Colonic mucosa (tissue), 4 donors: ENCODE data around the gene MAP3K5. TPM values are rescaled to one million over a fixed set of nuclear protein-coding genes. Genes with fewer than 3 reads are reported as not detected.
"Not testable (repeated sequence)": the region's sequence is repeated elsewhere in the genome, so short reads cannot be mapped to it uniquely, and the experiment has no call there.

Experiments
- DNase-seq: peaks from one replicate; pipeline ENCODE4 v3.0.0-alpha.2; 2020
- H3K27ac ChIP-seq: fragments of 200-600 bp; one replicate; pipeline ENCODE4 v1.8.0; 2021
- H3K27me3 ChIP-seq: fragments of 200-600 bp; one replicate; pipeline ENCODE4 v1.8.0; 2021
- H3K36me3 ChIP-seq: fragments of 200-600 bp; one replicate; pipeline ENCODE4 v1.8.0; 2021
- H3K4me1 ChIP-seq: fragments of 200-600 bp; one replicate; pipeline ENCODE4 v1.8.0; 2021; ENCODE audit warnings: mild to moderate bottlenecking
- H3K4me3 ChIP-seq: fragments of 200-600 bp; one replicate; pipeline ENCODE4 v1.8.0; 2021
- H3K9ac ChIP-seq, 2 donors: one replicate each; pipeline ENCODE4 v1.7.0; 2013; ENCODE audit warnings: control low read depth in 2 of 2, low read depth in 2 of 2, low read length in 2 of 2
- H3K9me3 ChIP-seq: fragments of 200-600 bp; one replicate; pipeline ENCODE4 v1.8.0; 2021
- CTCF ChIP-seq: fragments of 200-600 bp; IDR thresholded peaks from one replicate; pipeline ENCODE4 v1.8.0; 2022; ENCODE audit warnings: antibody characterized with exemption, mild to moderate bottlenecking
- intact Hi-C: fragments of 100-400 bp; cut with DNase I; formaldehyde crosslinking; loops from one replicate; pipeline ENCODE4 v1.14.1; 2022
- total RNA-seq, 2 donors: library from RNA; stranded (reverse); fragmentation: NEBNext Ultra II Directional in 1 of 2; extraction: Animal tissue kit (Norgen Biotek cat#: 25700) in 1 of 2; gene quantifications; one replicate each; pipeline ENCODE4 v1.2.1, GENCODE V29; 2021
- donor health status: healthy.
- donor health status: DM: no; HTN: no; CAD: no.
- donor health status: DM: no; HTN: no; CAD: no.

The MAP3K5 gene
- total RNA-seq, 2 donors from 2014 or later = 15.3 to 17.1 TPM

DNA sequence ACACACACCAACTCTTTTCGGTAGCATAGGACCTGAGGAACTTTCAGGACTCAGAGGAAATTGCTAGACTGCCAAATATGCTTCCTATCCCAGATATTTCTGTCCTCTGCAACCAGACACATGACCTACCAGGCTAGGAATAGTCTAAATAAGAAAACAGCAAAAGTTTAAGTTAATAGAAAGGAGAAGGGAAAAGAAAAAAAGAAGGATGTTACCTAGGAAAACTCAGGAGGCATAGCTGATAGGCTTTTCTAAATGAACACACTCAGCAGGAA lies 74.6 kb downstream of the MAP3K5 start:
- H3K27me3 ChIP-seq = no peaks in the 10 kb centered on the region
- TF ChIP-seq CTCF = no peak
- no peaks in the 10 kb centered on the region for H3K36me3 ChIP-seq
- no peak overlapping the region for H3K9ac ChIP-seq
- no peak overlapping the region for H3K4me3 ChIP-seq
- intact Hi-C loops = no loop called here
- H3K27ac ChIP-seq = no peak overlapping the region
- H3K4me1 ChIP-seq = peaks cover 6% of the 10 kb centered on the region
- no peaks in the 10 kb centered on the region for H3K9me3 ChIP-seq
- no peak for DNase-seq

DNA sequence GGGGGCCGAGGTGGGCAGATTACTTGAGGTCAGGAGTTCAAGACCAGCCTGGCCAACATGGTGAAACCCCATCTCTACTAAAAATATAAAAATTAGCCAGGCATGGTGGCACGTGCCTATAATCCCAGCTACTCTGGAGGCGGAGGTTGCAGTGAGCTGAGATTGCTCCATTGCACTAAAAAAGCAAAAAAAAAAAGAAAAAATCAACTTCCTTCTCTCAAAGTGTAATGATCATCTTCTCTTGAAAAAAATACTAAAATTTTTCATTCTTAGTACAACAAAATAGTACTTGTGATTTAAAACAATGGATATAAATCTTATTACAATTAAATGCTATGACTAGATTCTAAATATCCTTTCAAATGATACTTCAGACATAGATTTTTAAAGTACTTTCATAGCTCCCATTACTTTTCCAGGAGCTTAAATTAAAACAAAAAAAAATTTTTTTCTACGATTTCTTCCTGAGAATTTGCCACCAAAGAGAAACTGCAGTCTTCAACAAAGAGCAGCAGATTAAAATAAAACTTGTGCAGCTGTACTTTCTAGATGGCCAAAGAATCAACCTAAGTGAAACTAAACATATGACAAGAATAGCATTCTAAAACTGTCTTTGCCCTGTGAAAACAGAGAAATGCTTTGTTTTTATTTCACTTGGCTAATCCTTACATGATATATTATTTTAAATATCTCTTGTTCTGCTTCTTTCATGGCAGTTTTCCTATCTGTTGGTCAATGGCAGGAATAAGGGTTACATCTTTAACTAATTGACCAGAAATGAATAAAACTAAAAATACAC lies 75.2 kb downstream of the MAP3K5 start:
- no peaks in the 10 kb centered on the region for H3K27me3 ChIP-seq
- intact Hi-C loops = no loop called here
- no peak overlapping the region for H3K27ac ChIP-seq
- H3K36me3 ChIP-seq = no peaks in the 10 kb centered on the region
- peaks cover 6% of the 10 kb centered on the region for H3K4me1 ChIP-seq
- H3K9me3 ChIP-seq = no peaks in the 10 kb centered on the region
- no peak overlapping the region for H3K9ac ChIP-seq
- DNase-seq = no peak
- H3K4me3 ChIP-seq = no peak overlapping the region
- no peak for TF ChIP-seq CTCF

- intact Hi-C loops, H3K9me3 ChIP-seq, H3K9ac ChIP-seq, H3K4me3 ChIP-seq, H3K4me1 ChIP-seq, H3K27me3 ChIP-seq, H3K36me3 ChIP-seq, DNase-seq, H3K27ac ChIP-seq: not testable (repeated sequence)
These were observed 79.6 kb downstream of the MAP3K5 start for GRCh38 chr6:136712642-136713041.

DNA sequence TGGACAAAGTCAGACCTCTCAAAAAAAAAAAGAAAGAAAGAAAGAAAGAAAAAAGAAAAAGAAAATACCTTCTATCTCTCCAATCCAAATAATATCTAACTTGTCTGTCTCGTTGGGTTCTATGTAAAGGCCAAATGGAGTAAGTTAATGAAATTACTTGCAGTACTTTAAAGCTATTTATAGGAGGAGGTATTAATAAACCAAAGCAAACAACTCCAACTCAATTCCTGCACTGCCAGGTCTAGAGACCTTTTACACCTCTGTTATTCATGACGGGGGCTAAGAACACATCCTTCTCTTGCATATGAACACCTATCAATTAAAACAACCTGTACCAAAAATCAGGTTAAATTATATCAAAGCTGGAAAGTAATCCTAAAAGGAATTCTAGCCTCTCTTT lies 80.6 kb downstream of the MAP3K5 start:
- intact Hi-C loops = no loop called here
- no peaks in the 10 kb centered on the region for H3K36me3 ChIP-seq

GRCh38 chr6:136710877-136711552 lies 81.3 kb downstream of the MAP3K5 start:
- intact Hi-C loops = no loop called here
- no peak for DNase-seq
- Histone ChIP-seq H3K27me3 (no peaks in the 10 kb centered on the region), H3K9ac (no peak overlapping the region), H3K4me3 (no peak overlapping the region), H3K4me1 (peaks cover under 1% of the 10 kb centered on the region), H3K27ac (no peak overlapping the region), H3K36me3 (no peaks in the 10 kb centered on the region), H3K9me3 (no peaks in the 10 kb centered on the region)
- TF ChIP-seq CTCF = no peak

More for the DNA sequence above, 80.6 kb downstream of the MAP3K5 start:
- H3K9ac ChIP-seq = no peak overlapping the region
- no peaks in the 10 kb centered on the region for H3K27me3 ChIP-seq
- H3K4me1 ChIP-seq = peaks cover 6% of the 10 kb centered on the region
- no peak overlapping the region for H3K27ac ChIP-seq
- no peak for TF ChIP-seq CTCF
- H3K9me3 ChIP-seq = no peaks in the 10 kb centered on the region
- no peak for DNase-seq
- H3K4me3 ChIP-seq = no peak overlapping the region

- DNase-seq = no peak
- Histone ChIP-seq H3K27ac (no peak overlapping the region), H3K27me3 (no peaks in the 10 kb centered on the region), H3K4me3 (no peak overlapping the region), H3K4me1 (no peaks in the 10 kb centered on the region), H3K9me3 (no peaks in the 10 kb centered on the region), H3K9ac (no peak overlapping the region), H3K36me3 (no peaks in the 10 kb centered on the region)
- no peak for TF ChIP-seq CTCF
- intact Hi-C loops = no loop called here
These were observed 82.8 kb downstream of the MAP3K5 start for GRCh38 chr6:136709429-136709828.
